A673 (cell line): Measurements from ENCODE around the gene AGRN.

ENCODE experiments used
- EZH2 ChIP-seq: fragments of 200-600 bp; sonication (generic); IDR thresholded peaks from 2 replicates; pipeline ENCODE4 v1.6.1; 2017; ENCODE audit warnings: borderline replicate concordance, low read depth, mild to moderate bottlenecking, mixed read lengths, antibody characterized with exemption, low read length; ENCODE audit not compliant: poor library complexity, severe bottlenecking
- TF ChIP-seq, protein P1 (sequence below): fragments of 300-800, 200-600 bp; sonication (generic); conservative IDR thresholded peaks from 2 replicates; pipeline ENCODE4 v1.5.1; 2017; ENCODE audit warnings: low read depth, mild to moderate bottlenecking, antibody characterized with exemption, low read length, moderate library complexity, mixed read lengths

GRCh38 chr1:1088029-1088800 is 68.3 kb downstream of the AGRN start:
- TF ChIP-seq, protein P1, sequence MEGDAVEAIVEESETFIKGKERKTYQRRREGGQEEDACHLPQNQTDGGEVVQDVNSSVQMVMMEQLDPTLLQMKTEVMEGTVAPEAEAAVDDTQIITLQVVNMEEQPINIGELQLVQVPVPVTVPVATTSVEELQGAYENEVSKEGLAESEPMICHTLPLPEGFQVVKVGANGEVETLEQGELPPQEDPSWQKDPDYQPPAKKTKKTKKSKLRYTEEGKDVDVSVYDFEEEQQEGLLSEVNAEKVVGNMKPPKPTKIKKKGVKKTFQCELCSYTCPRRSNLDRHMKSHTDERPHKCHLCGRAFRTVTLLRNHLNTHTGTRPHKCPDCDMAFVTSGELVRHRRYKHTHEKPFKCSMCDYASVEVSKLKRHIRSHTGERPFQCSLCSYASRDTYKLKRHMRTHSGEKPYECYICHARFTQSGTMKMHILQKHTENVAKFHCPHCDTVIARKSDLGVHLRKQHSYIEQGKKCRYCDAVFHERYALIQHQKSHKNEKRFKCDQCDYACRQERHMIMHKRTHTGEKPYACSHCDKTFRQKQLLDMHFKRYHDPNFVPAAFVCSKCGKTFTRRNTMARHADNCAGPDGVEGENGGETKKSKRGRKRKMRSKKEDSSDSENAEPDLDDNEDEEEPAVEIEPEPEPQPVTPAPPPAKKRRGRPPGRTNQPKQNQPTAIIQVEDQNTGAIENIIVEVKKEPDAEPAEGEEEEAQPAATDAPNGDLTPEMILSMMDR: no peak
- TF ChIP-seq EZH2: no peak
